ENCODE data around the gene PRR14L.

- TF ChIP-seq CTCF (IDR thresholded peaks at IDR 0.05 in 8 of 11, conservative IDR thresholded peaks at IDR 0.05 in 3 of 11) (no peak), POLR2A (IDR thresholded peaks at IDR 0.05) (no peak)
These were observed 102.9 kb downstream of the PRR14L start for GRCh38 chr22:31647066-31647465.
